Smooth muscle cell (in vitro differentiated cells): ENCODE measurements around the gene BRD1. TPM values are rescaled to one million over a fixed set of nuclear protein-coding genes. Genes with fewer than 3 reads are reported as not detected.

Experiments
- DNase-seq: peaks from one replicate; lab custom pipeline; 2025; ENCODE audit not compliant: unreplicated experiment; lab: John Stamatoyannopoulos, UW
- H2AFZ ChIP-seq: fragments of 200-600 bp; sonication (generic); 2 replicates; pipeline ENCODE4 v1.6.0; 2016; ENCODE audit warnings: antibody characterized with exemption, low read depth, mild to moderate bottlenecking
- H3F3A ChIP-seq: fragments of 200-600 bp; sonication (generic); 2 replicates; pipeline ENCODE4 v1.6.0; 2017; ENCODE audit warnings: antibody characterized with exemption, low read depth
- H3K27ac ChIP-seq: fragments of 200-600 bp; sonication (generic); 2 replicates; pipeline ENCODE4 v1.5.1; 2016; ENCODE audit warnings: low read depth, mild to moderate bottlenecking
- H3K27me3 ChIP-seq: fragments of 200-600 bp; sonication (generic); 2 replicates; pipeline ENCODE4 v1.6.1; 2016; ENCODE audit warnings: low read depth, mild to moderate bottlenecking
- H3K36me3 ChIP-seq: fragments of 200-600 bp; sonication (generic); 2 replicates; pipeline ENCODE4 v1.5.1; 2016; ENCODE audit warnings: low read depth
- H3K4me1 ChIP-seq: fragments of 200-600 bp; sonication (generic); 2 replicates; pipeline ENCODE4 v1.5.1; 2016; ENCODE audit warnings: low read depth
- H3K4me2 ChIP-seq: fragments of 200-600 bp; sonication (generic); 2 replicates; pipeline ENCODE4 v1.6.0; 2016; ENCODE audit warnings: mild to moderate bottlenecking
- H3K4me3 ChIP-seq: fragments of 200-600 bp; sonication (generic); 2 replicates; pipeline ENCODE4 v1.5.1; 2016; ENCODE audit warnings: mild to moderate bottlenecking
- H3K79me2 ChIP-seq: fragments of 200-600 bp; sonication (generic); 2 replicates; pipeline ENCODE4 v1.6.0; 2016; ENCODE audit warnings: low read depth, mild to moderate bottlenecking
- H3K9ac ChIP-seq: fragments of 200-600 bp; sonication (generic); 2 replicates; pipeline ENCODE4 v1.6.0; 2016; ENCODE audit warnings: low read depth
- H3K9me3 ChIP-seq: fragments of 200-600 bp; sonication (generic); replicated peaks from 2 replicates; pipeline ENCODE4 v1.5.1; 2016; ENCODE audit warnings: low read depth
- H4K20me1 ChIP-seq: fragments of 200-600 bp; sonication (generic); 2 replicates; pipeline ENCODE4 v1.6.0; 2016; ENCODE audit warnings: low read depth
- WGBS: methylation state at CpG from one replicate; pipeline ENCODE4 v1.1.7; 2016; ENCODE audit warnings: low lambda C conversion rate; 5-methylcytosine and 5-hydroxymethylcytosine counted together
- polyA plus RNA-seq: library from polyadenylated mRNA; unstranded; fragments of >200 nt; fragmentation: Nextera tagmentation; extraction: Ambion mirVana; gene quantifications from 2 replicates; pipeline ENCODE4 v1.2.1, GENCODE V29; 2016
- total RNA-seq: library from RNA; depleted of rRNA; stranded (reverse); fragments of >200 nt; gene quantifications from 2 replicates; pipeline ENCODE4 v1.2.3, GENCODE V29; 2014
- TF ChIP-seq, protein P1 (sequence below): fragments of 200-600 bp; sonication (generic); IDR thresholded peaks from 2 replicates; pipeline ENCODE4 v1.5.1; 2017; ENCODE audit warnings: borderline replicate concordance, mild to moderate bottlenecking, antibody characterized with exemption; ENCODE audit not compliant: insufficient read depth, poor library complexity, severe bottlenecking

The BRD1 gene
- total and polyA plus RNA-seq, 2 experiments from 2014 or later, result 15.0 to 20.5 TPM

DNA sequence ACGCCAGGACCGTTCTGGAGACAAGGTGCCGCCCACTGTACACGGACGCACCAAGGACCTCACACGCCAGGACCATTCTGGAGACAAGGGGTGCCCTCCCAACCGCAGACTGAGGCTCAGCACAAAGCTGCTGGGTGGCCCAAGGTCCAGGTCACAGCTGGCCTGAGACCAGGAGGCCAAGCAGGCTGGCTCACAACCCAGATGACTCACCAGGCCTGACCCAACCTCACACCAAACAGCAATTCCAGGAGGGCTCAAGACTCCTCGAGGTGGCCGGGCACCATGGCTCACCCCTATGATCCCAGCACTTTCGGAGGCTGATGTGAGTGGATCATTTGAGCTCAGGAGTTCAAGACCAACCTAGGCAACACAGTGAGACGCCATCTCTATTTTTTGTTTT lies 14.8 kb downstream of the BRD1 start:
- Histone ChIP-seq H3K4me1 (no peaks in the 10 kb centered on the region), H3K4me3 (no peak overlapping the region), H3F3A (peaks cover 4% of the 10 kb centered on the region), H3K36me3 (peaks cover 5% of the 10 kb centered on the region), H3K27me3 (no peaks in the 10 kb centered on the region), H4K20me1 (peaks cover 100% of the 10 kb centered on the region), H3K9me3 (no peaks in the 10 kb centered on the region), H3K27ac (no peak overlapping the region), H3K4me2 (no peak overlapping the region), H2AFZ (no peak overlapping the region), H3K79me2 (peaks cover 100% of the 10 kb centered on the region), H3K9ac (no peak overlapping the region)
- TF ChIP-seq, protein P1, sequence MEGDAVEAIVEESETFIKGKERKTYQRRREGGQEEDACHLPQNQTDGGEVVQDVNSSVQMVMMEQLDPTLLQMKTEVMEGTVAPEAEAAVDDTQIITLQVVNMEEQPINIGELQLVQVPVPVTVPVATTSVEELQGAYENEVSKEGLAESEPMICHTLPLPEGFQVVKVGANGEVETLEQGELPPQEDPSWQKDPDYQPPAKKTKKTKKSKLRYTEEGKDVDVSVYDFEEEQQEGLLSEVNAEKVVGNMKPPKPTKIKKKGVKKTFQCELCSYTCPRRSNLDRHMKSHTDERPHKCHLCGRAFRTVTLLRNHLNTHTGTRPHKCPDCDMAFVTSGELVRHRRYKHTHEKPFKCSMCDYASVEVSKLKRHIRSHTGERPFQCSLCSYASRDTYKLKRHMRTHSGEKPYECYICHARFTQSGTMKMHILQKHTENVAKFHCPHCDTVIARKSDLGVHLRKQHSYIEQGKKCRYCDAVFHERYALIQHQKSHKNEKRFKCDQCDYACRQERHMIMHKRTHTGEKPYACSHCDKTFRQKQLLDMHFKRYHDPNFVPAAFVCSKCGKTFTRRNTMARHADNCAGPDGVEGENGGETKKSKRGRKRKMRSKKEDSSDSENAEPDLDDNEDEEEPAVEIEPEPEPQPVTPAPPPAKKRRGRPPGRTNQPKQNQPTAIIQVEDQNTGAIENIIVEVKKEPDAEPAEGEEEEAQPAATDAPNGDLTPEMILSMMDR, result no peak
- WGBS, result 98% methylated on average over 11 of the region's 11 CpGs
- DNase-seq, result no peak

DNA sequence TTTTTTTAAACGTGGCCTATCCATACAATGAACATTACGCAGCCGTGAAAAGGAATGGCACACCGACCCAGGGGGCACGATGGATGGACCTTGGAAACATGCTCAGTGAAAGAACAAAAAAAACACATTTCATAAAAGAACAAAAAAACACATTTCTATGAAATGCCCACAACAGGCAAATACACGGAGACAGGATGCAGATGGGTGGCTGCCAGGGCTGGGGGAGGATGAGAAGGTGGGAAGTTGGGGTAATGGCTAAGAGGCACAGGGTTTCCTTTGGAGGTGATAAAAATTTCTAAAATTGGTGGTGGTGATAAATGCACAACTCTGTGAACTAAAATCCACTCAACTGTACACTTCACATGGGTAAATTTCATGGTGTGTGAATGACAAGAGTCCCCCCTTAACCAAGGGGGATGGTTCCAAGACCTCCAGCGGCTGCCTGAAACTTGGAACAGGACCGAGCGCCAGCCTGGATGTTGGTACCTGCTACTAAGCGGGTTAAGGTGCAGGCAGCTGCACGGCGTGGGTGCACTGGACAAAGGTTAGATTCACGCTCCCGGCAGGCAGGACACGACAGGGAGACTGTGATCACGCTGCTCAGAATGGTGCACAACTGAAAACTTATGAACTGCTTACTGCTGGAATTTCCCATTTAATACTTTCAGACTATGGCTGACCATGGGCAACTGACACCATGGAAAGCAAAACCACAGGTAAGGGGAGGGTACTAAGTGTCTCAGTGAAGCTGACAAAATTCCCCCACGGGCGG lies 16.5 kb downstream of the BRD1 start:
- WGBS, result 96% methylated on average over 18 of the region's 18 CpGs
- no peak for DNase-seq

DNA sequence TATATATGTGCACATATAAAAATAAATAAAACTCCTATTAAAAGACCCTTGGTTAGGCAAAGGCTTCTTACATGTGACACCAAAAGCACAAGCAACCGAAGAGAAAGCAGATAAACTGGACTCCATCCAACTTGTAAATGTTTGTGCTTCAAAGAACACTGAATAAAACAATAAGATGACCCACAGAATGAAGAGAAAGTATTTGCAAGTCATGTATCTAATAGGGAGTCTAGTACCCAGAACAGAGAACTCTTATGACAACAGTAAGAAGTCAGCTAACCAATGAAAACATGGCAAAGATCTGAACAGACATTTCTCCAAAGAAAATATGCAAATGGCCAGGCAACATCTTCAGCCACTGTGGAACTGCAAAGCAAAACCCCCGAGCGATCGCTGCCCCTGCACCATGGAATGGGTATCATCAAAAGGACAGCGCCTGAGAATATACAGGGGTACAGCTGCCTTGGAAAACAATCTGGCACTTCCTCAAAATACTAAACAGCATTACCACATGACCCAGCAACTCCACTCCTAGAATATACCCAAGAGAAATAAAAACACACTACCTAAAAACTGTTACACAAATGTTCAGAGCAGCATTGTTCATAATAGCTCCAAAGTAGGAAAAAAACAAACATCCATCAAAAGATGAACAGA lies 17.2 kb downstream of the BRD1 start:
- 91% methylated on average over 5 of the region's 5 CpGs for WGBS
- no peak for DNase-seq
- Histone ChIP-seq H3K36me3 (peaks cover 3% of the 10 kb centered on the region), H3K9ac (no peak overlapping the region), H3K79me2 (peaks cover 100% of the 10 kb centered on the region), H3K4me1 (no peaks in the 10 kb centered on the region), H3K27me3 (no peaks in the 10 kb centered on the region), H4K20me1 (peaks cover 100% of the 10 kb centered on the region), H3K4me3 (no peak overlapping the region), H3F3A (peaks cover 4% of the 10 kb centered on the region), H3K4me2 (no peak overlapping the region), H3K27ac (no peak overlapping the region), H3K9me3 (no peaks in the 10 kb centered on the region), H2AFZ (no peak overlapping the region)
- TF ChIP-seq, protein P1, result no peak

More for the DNA sequence above, 16.5 kb downstream of the BRD1 start:
- H3K4me3 ChIP-seq, result no peak overlapping the region
- no peaks in the 10 kb centered on the region for H3K27me3 ChIP-seq
- H3K27ac ChIP-seq, result no peak overlapping the region
- TF ChIP-seq, protein P1, result no peak
- H3K4me1 ChIP-seq, result no peaks in the 10 kb centered on the region
- no peak overlapping the region for H3K4me2 ChIP-seq
- H2AFZ ChIP-seq, result no peak overlapping the region
- H3K36me3 ChIP-seq, result peaks cover 3% of the 10 kb centered on the region
- no peak overlapping the region for H3K9ac ChIP-seq
- H3K79me2 ChIP-seq, result peaks cover 100% of the 10 kb centered on the region
- no peaks in the 10 kb centered on the region for H3K9me3 ChIP-seq
- peaks cover 4% of the 10 kb centered on the region for H3F3A ChIP-seq
- H4K20me1 ChIP-seq, result peaks cover 100% of the 10 kb centered on the region
